Measurements from ENCODE around the gene TNFRSF12A.
A peak's percentile ranks its signal among the peaks of the same experiment; 100 is the strongest.

Gene TNFRSF12A

GRCh38 chr16:3035972-3036725, 16.0 kb downstream of the TNFRSF12A start:
- no peak overlapping the region for H3K4me3 Mint-ChIP-seq
- H3K9me3 Mint-ChIP-seq = no peaks in the 10 kb centered on the region

GRCh38 chr16:3036726-3037315, 16.7 kb downstream of the TNFRSF12A start, which contains the start of gene BICDL2:
Gene BICDL2, minus strand, starts transcription at chr16:3036944. Its CDS starts 1,448 bp downstream, at chr16:3035496.
- Mint-ChIP-seq H3K4me1 (ENCODE audit: low read depth) (peaks cover 8% of the 10 kb centered on the region), H3K27ac (no peak within 1 kb of the TSS), H3K36me3 (ENCODE audit: low read depth) (no peaks in the 10 kb centered on the region), H3K4me3 (peak within 1 kb of the TSS; percentile 20), H3K27me3 (peaks cover 65% of the 10 kb centered on the region), H3K9me3 (no peaks in the 10 kb centered on the region)

More at GRCh38 chr16:3035972-3036725, 16.0 kb downstream of the TNFRSF12A start:
- Mint-ChIP-seq H3K27me3 (peaks cover 69% of the 10 kb centered on the region), H3K27ac (no peak overlapping the region), H3K4me1 (ENCODE audit: low read depth) (peaks cover 8% of the 10 kb centered on the region), H3K36me3 (ENCODE audit: low read depth) (no peaks in the 10 kb centered on the region)

DNA sequence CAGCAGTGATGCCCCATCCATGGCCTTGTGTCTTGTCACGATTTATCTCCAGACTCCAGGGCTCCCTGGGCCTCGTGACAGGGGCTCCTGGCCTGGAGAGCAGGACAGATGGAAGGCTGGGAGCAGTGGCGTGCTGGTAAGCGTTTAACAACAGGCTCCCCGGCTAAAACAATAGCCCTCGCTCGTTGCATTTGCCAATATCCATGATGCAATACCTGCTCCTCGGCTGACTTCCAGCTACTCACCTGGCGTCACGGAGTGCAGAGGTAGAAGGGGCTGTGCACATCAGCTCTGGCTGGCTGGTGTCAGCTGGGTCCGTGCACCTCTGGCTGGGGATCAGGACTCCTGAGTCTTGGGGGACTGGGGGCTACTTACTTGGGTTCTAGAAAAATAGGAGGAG, 18.1 kb downstream of the TNFRSF12A start:
- H3K4me3 Mint-ChIP-seq = no peak overlapping the region
- no peaks in the 10 kb centered on the region for H3K36me3 Mint-ChIP-seq (ENCODE audit: low read depth)
- no peak overlapping the region for H3K27ac Mint-ChIP-seq
- H3K27me3 Mint-ChIP-seq = peaks cover 55% of the 10 kb centered on the region
- H3K4me1 Mint-ChIP-seq (ENCODE audit: low read depth) = peaks cover 8% of the 10 kb centered on the region
- no peaks in the 10 kb centered on the region for H3K9me3 Mint-ChIP-seq

- Mint-ChIP-seq H3K4me3 (no peak overlapping the region), H3K27me3 (peaks cover 55% of the 10 kb centered on the region)
These were observed 18.7 kb downstream of the TNFRSF12A start for GRCh38 chr16:3038896-3039295.

GRCh38 chr16:3042376-3042775, 22.2 kb downstream of the TNFRSF12A start:
- Mint-ChIP-seq H3K4me1 (ENCODE audit: low read depth) (peaks cover 16% of the 10 kb centered on the region), H3K27me3 (peaks cover 56% of the 10 kb centered on the region), H3K36me3 (ENCODE audit: low read depth) (no peaks in the 10 kb centered on the region), H3K9me3 (no peaks in the 10 kb centered on the region), H3K27ac (no peak overlapping the region), H3K4me3 (no peak overlapping the region)

More at GRCh38 chr16:3038896-3039295, 18.7 kb downstream of the TNFRSF12A start:
- H3K36me3 Mint-ChIP-seq (ENCODE audit: low read depth) = no peaks in the 10 kb centered on the region
- no peaks in the 10 kb centered on the region for H3K9me3 Mint-ChIP-seq
- peaks cover 8% of the 10 kb centered on the region for H3K4me1 Mint-ChIP-seq (ENCODE audit: low read depth)
- no peak overlapping the region for H3K27ac Mint-ChIP-seq

DNA sequence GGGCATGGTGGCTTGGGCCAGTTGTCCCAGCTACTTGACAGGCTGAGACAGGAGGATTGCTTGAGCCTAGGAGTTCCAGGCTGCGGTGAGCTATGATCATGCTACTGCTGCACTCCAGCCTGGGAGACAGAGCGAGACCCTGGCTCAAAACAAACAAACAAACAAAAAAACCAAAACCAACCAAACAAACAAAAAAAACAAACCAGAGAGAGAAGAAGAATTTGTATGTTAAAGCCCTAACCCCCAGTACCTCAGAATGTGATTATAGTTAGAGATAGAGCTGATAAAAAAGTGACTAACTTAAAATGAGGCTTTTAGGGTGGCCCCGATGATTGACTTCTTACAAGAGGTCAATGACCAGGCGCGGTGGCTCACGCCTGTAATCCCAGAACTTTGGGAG, 24.5 kb downstream of the TNFRSF12A start:
- no peak overlapping the region for H3K27ac Mint-ChIP-seq
- no peaks in the 10 kb centered on the region for H3K9me3 Mint-ChIP-seq
- peaks cover 18% of the 10 kb centered on the region for H3K4me1 Mint-ChIP-seq (ENCODE audit: low read depth)
- H3K36me3 Mint-ChIP-seq (ENCODE audit: low read depth) = no peaks in the 10 kb centered on the region
- H3K27me3 Mint-ChIP-seq = peaks cover 45% of the 10 kb centered on the region
- peak overlapping the region; percentile 65 for H3K4me3 Mint-ChIP-seq

DNA sequence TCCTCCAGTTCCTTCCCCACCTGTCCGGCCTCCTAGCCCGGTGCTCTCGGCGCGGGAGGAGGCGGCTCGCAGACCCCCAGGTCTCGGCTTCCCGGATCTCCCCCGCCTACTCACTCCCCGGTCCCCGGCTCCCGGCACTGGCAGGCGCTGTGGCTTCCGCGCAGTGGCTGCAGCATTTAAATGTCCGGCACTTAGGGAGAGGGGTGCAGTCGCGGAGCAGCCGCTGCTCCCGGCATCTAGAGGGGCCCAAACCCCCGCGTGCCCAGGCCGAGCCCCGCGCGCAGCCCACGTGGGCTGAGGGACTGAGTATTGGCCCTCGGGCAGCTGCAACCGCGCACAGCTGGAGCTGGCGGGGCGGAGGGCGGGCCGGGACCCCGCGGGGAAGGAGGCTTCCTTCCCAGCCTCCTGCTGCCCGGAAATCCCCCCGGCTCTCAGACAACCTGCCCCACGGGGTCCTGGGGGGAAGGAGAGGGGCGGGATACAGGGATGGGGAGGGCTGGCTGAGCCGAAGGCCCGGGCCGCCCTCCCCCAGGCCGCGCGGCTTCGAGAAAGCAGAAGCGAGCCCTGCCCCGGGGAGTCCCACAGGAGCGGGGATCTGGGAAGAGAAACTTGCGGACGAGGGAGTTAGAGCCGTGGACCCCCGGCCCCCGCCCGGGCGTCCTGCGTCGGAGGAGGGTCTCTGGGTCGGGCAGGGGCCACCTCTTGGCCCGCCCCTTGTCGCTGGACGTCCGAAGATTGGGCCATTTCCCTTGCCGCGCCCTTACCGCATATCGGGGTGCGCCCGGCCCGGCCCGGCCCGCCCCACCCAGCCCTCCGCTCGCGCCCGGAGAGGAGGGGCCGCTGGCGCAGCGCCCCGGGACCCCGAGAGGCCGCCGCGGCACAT, 25.8 kb downstream of the TNFRSF12A start, which contains the start of gene MMP25:
Gene MMP25, plus strand, starts transcription at position 804 of the 883 bp plus-strand sequence. CDS start 357 bp downstream, outside the sequence.
- no peaks in the 10 kb centered on the region for H3K9me3 Mint-ChIP-seq
- H3K4me3 Mint-ChIP-seq = peak within 1 kb of the TSS; percentile 65
- peaks cover 39% of the 10 kb centered on the region for H3K27me3 Mint-ChIP-seq
- H3K27ac Mint-ChIP-seq = no peak within 1 kb of the TSS
- H3K4me1 Mint-ChIP-seq (ENCODE audit: low read depth) = peaks cover 17% of the 10 kb centered on the region
- H3K36me3 Mint-ChIP-seq (ENCODE audit: low read depth) = no peaks in the 10 kb centered on the region

GRCh38 chr16:3046641-3047386, 26.6 kb downstream of the TNFRSF12A start:
- Mint-ChIP-seq H3K27me3 (peaks cover 39% of the 10 kb centered on the region), H3K4me1 (ENCODE audit: low read depth) (peaks cover 17% of the 10 kb centered on the region), H3K27ac (no peak overlapping the region)

DNA sequence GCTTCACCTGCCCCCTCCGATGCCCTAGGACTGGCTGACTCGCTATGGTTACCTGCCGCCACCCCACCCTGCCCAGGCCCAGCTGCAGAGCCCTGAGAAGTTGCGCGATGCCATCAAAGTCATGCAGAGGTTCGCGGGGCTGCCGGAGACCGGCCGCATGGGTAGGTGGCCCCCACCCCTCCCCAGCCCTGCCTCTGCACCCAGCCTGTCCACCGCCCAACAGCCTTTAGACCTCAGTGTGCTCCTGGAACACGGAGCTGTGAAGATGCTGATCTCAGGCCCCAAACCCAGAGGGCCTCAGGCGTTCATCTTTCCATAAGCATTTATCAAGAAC, 27.2 kb downstream of the TNFRSF12A start:
- Mint-ChIP-seq H3K9me3 (no peaks in the 10 kb centered on the region), H3K4me1 (ENCODE audit: low read depth) (peaks cover 17% of the 10 kb centered on the region), H3K27ac (no peak overlapping the region), H3K36me3 (ENCODE audit: low read depth) (no peaks in the 10 kb centered on the region), H3K4me3 (no peak overlapping the region), H3K27me3 (peaks cover 39% of the 10 kb centered on the region)

More at GRCh38 chr16:3046641-3047386, 26.6 kb downstream of the TNFRSF12A start:
- Mint-ChIP-seq H3K36me3 (ENCODE audit: low read depth) (no peaks in the 10 kb centered on the region), H3K9me3 (no peaks in the 10 kb centered on the region), H3K4me3 (no peak overlapping the region)

DNA sequence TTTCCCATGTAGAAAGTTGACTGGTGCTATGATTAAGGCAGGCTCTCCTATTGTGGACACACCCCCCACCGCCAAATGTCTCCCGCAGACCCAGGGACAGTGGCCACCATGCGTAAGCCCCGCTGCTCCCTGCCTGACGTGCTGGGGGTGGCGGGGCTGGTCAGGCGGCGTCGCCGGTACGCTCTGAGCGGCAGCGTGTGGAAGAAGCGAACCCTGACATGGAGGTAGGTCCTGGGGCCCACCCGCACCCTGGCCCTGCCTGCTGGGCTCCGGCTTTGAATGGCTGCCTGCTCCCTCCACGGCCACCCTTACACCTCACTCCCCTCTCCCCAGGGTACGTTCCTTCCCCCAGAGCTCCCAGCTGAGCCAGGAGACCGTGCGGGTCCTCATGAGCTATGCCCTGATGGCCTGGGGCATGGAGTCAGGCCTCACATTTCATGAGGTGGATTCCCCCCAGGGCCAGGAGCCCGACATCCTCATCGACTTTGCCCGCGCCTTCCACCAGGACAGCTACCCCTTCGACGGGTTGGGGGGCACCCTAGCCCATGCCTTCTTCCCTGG, 29.8 kb downstream of the TNFRSF12A start:
- peaks cover under 1% of the 10 kb centered on the region for H3K36me3 Mint-ChIP-seq (ENCODE audit: low read depth)
- H3K9me3 Mint-ChIP-seq = no peaks in the 10 kb centered on the region
- peaks cover 20% of the 10 kb centered on the region for H3K27me3 Mint-ChIP-seq
- H3K27ac Mint-ChIP-seq = no peak overlapping the region
- peaks cover 21% of the 10 kb centered on the region for H3K4me1 Mint-ChIP-seq (ENCODE audit: low read depth)
- no peak overlapping the region for H3K4me3 Mint-ChIP-seq

DNA sequence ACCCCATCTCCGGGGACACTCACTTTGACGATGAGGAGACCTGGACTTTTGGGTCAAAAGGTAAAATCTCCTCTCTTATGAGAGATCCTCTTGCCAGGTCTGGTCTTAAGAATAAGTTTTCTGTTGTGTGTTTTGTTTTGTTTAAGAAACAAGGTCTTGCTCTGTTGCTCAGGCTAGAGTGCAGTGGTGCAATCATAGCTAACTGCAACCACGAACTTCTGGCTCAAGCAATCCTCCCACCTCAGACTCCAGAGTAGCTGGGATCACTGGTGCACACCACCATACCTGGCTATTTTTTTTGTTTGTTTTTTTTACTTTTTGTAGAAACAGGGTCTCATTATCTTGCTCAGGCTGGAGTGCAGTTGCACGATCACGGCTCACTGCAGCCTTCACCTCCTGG, 30.3 kb downstream of the TNFRSF12A start:
- Mint-ChIP-seq H3K9me3 (no peaks in the 10 kb centered on the region), H3K27ac (no peak overlapping the region), H3K4me1 (ENCODE audit: low read depth) (peaks cover 21% of the 10 kb centered on the region), H3K27me3 (peaks cover 15% of the 10 kb centered on the region), H3K36me3 (ENCODE audit: low read depth) (peaks cover 5% of the 10 kb centered on the region), H3K4me3 (no peak overlapping the region)

DNA sequence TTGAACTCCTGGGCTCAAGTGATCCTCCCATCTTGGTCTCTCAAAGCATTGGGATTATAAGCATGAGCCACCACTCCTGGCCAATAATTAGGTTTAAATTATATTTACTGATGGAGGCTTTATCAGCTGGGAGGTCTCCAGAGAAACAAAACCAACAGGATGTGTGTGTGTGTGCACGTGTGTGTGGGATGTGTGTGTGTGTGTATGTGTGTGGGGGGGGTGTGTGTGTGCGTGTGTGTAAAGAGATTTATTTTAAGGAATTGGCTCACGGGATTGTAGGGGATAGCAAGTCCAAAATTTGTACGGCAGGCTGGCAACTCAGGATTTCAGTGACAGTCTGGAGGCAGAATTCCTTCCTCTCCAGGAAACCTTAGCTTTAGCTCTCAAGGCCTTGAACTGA, 30.8 kb downstream of the TNFRSF12A start:
- no peaks in the 10 kb centered on the region for H3K9me3 Mint-ChIP-seq
- peaks cover 5% of the 10 kb centered on the region for H3K36me3 Mint-ChIP-seq (ENCODE audit: low read depth)
- H3K27ac Mint-ChIP-seq = no peak overlapping the region
- H3K4me3 Mint-ChIP-seq = no peak overlapping the region
- peaks cover 14% of the 10 kb centered on the region for H3K27me3 Mint-ChIP-seq
- H3K4me1 Mint-ChIP-seq (ENCODE audit: low read depth) = peaks cover 24% of the 10 kb centered on the region

DNA sequence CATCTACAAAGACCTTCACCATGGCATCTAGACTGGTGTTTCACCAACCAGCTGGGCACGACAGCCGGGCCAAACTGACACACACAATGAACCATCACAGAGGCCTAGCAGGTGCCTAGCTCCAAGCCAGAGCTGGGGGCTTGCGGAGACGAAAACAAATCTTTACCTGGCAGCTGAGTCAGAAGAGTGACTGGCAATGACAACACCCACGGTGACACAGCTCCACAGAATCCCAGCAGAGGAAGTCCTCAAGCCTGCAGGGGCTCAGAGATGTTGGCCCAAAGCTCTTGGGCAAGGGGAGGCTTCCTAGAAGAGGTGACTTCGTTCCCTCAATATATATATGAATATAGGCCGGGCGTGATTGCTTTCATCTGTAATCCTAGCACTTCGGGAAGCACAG, 31.3 kb downstream of the TNFRSF12A start:
- H3K27me3 Mint-ChIP-seq = peaks cover 14% of the 10 kb centered on the region

More for the DNA sequence above, 31.3 kb downstream of the TNFRSF12A start:
- H3K4me1 Mint-ChIP-seq (ENCODE audit: low read depth) = peaks cover 27% of the 10 kb centered on the region
- peaks cover 5% of the 10 kb centered on the region for H3K36me3 Mint-ChIP-seq (ENCODE audit: low read depth)
- no peak overlapping the region for H3K27ac Mint-ChIP-seq
- H3K9me3 Mint-ChIP-seq = no peaks in the 10 kb centered on the region
- H3K4me3 Mint-ChIP-seq = no peak overlapping the region
